Sigmoid colon (tissue), 7 donors: ENCODE results near the gene NELFA. TPM values are rescaled to one million over a fixed set of nuclear protein-coding genes. Genes with fewer than 3 reads are reported as not detected.
A peak's percentile ranks its signal among the peaks of the same experiment; 100 is the strongest.
"Not testable (repeated sequence)": the region's sequence is repeated elsewhere in the genome, so short reads cannot be mapped to it uniquely, and the experiment has no call there.

ENCODE experiments used
- DNase-seq: peaks from one replicate; pipeline ENCODE4 v3.0.0-alpha.2; 2019
- H3K27ac ChIP-seq, 4 donors: fragments of 200-600 bp; sonication (generic); one replicate each; pipeline ENCODE4 v1.5.1; 2016 to 2019; ENCODE audit warnings: mild to moderate bottlenecking in 1 of 4
- H3K27me3 ChIP-seq, 3 donors: fragments of 200-600 bp; sonication (generic); one replicate each; pipeline ENCODE4 v1.5.1; 2019; ENCODE audit warnings: mild to moderate bottlenecking in 1 of 3
- H3K36me3 ChIP-seq, 4 donors: fragments of 200-600 bp; sonication (generic); one replicate each; pipeline ENCODE4 v1.5.1; 2016 to 2019
- H3K4me1 ChIP-seq, 4 donors: fragments of 200-600 bp; sonication (generic); one replicate each; pipeline ENCODE4 v1.5.1; 2017 to 2019
- H3K4me3 ChIP-seq, 4 donors: fragments of 200-600 bp; sonication (generic); one replicate each; pipeline ENCODE4 v1.5.1; 2017 to 2019; ENCODE audit warnings: mild to moderate bottlenecking in 2 of 4, moderate library complexity in 1 of 4
- H3K9me3 ChIP-seq, 4 donors: fragments of 200-600 bp in 3 of 4; sonication (generic) in 3 of 4; one replicate each; pipeline versions ENCODE4 v1.5.1 to v1.6.1; 2013 to 2019
- EP300 ChIP-seq, 4 donors: sonication (generic); formaldehyde crosslinking; IDR thresholded peaks; one replicate each; pipeline ENCODE4 v1.6.1; 2017; ENCODE audit warnings: antibody characterized with exemption in 4 of 4
- POLR2A ChIP-seq, 2 donors: fragments of 450-650 bp; IDR thresholded peaks; one replicate each; pipeline ENCODE4 v1.6.1; 2016; ENCODE audit warnings: antibody characterized with exemption in 2 of 2, mild to moderate bottlenecking in 2 of 2, moderate library complexity in 2 of 2
- POLR2AphosphoS5 ChIP-seq, 4 donors: sonication (generic); formaldehyde crosslinking; IDR thresholded peaks; one replicate each; pipeline ENCODE4 v1.6.1; 2017; ENCODE audit warnings: antibody characterized with exemption in 4 of 4
- WGBS, 2 donors: extraction: QIAGEN DNeasy Blood & Tissue Kit; methylation state at CpG; one replicate each; pipeline ENCODE4 v1.1.7; 2013; 5-methylcytosine and 5-hydroxymethylcytosine counted together
- intact Hi-C: fragments of 100-400 bp; cut with DNase I; formaldehyde crosslinking; loops from one replicate; pipeline ENCODE4 v1.15.1; 2023
- polyA plus RNA-seq, 3 donors: library from polyadenylated mRNA; stranded (reverse); fragments of 200-250 nt; gene quantifications; one replicate each; pipeline ENCODE4 v1.2.3, GENCODE V29; 2013
- total RNA-seq, 4 donors: library from RNA; depleted of rRNA; stranded (reverse); fragments of >200 nt; gene quantifications; one replicate each; pipeline ENCODE4 v1.1.0, GENCODE V29; 2016
- TF ChIP-seq, protein P1 (sequence below), 4 experiments: fragments of 450-650 bp in 3 of 4; fragments of 200-600 bp in 1 of 4; IDR thresholded peaks; one replicate each; pipeline ENCODE4 v1.5.1; 2016 to 2019; ENCODE audit warnings: antibody characterized with exemption in 4 of 4, mild to moderate bottlenecking in 3 of 4, moderate library complexity in 2 of 4
- donor health status: healthy with polysubstance abuse.
- donor health status: Bipolar disorder and iron deficiency.
- donor health status: healthy.

Gene NELFA
- total and polyA plus RNA-seq, 7 donors: 13.8 to 27.4 (median 15.3) TPM

DNA sequence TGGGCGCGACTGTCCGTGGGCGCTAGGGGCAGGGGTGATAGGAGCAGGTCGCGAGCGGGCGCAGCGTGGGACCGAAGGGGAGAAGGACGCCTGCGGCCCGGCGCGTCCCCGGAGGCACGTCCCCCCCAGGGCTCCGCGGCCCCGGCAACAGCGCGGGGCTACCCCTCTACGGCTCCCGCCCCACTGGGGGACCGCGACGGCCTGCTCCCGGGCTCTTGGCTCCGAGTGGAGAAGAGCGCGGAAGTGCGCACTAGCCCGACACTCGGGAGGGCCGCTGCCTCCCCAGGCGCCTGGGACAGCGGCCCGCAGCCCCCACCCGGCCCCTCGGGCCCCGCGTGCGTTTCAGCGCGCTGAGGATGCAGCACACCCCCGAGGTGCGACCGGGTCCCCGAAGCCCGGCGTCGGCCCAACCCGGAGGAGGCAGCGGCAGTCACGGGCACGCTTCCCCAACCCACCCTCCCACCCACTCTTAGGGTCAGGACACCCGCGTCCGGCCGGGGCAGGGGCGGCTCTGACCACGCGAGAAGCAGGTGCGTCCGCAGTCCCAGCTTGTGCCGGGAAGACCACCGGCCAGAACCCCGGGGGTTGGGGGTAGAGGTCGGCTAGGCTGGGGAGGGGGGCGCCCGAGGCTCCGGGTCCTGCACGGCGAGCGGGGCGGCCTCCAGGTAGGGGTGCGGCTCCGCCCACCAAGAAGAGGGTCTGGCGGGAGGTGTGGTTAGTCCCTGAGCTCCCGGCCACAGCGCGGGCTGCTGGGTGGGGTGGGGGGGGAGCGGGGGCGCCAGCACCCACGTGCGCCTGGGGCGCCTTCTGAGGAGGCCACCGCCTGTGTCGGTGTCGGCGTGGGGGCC lies 31.8 kb upstream of the NELFA start:
- no peak overlapping the region for H3K27ac ChIP-seq
- H3K4me3 ChIP-seq: peak overlapping the region in 3 of 4 donors; percentile 53 to 71 (median 64)
- H3K9me3 ChIP-seq: no peaks in the 10 kb centered on the region
- intact Hi-C loops: no loop called here
- no peaks in the 10 kb centered on the region for H3K36me3 ChIP-seq
- DNase-seq: no peak
- TF ChIP-seq POLR2AphosphoS5 (IDR thresholded peaks at IDR 0.05) (no peak), EP300 (IDR thresholded peaks at IDR 0.05) (no peak), POLR2A (IDR thresholded peaks at IDR 0.05) (no peak)
- TF ChIP-seq, protein P1, sequence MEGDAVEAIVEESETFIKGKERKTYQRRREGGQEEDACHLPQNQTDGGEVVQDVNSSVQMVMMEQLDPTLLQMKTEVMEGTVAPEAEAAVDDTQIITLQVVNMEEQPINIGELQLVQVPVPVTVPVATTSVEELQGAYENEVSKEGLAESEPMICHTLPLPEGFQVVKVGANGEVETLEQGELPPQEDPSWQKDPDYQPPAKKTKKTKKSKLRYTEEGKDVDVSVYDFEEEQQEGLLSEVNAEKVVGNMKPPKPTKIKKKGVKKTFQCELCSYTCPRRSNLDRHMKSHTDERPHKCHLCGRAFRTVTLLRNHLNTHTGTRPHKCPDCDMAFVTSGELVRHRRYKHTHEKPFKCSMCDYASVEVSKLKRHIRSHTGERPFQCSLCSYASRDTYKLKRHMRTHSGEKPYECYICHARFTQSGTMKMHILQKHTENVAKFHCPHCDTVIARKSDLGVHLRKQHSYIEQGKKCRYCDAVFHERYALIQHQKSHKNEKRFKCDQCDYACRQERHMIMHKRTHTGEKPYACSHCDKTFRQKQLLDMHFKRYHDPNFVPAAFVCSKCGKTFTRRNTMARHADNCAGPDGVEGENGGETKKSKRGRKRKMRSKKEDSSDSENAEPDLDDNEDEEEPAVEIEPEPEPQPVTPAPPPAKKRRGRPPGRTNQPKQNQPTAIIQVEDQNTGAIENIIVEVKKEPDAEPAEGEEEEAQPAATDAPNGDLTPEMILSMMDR (IDR thresholded peaks at IDR 0.05): no peak
- peaks cover 0 to 28% (median 27%) of the 10 kb centered on the region in 4 donors for H3K4me1 ChIP-seq
- 11 to 52% methylated on average over 91 of the region's 91 CpGs for WGBS, 2 donors
- H3K27me3 ChIP-seq: peaks cover 24 to 75% (median 50%) of the 10 kb centered on the region in 3 donors

DNA sequence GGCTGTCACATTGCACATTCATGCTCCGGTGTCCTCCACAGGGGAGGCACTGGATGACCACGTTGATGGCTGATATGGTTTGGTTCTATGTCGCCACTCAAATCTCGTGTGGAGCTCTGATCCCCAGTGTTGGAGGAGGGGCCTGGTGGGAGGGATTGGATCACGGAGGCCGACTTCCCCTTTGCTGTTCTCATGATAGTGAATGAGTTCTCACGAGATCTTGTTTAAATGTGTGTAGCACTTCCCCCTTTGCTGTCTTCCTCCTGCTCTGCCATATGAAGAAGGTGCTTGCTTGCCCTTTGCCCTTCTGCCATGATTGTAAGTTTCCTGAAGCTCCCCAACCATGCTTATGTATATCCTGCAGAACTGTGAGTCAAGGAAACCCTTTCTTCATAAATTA lies 28.1 kb upstream of the NELFA start:
- Histone ChIP-seq H3K4me3 (no peak overlapping the region), H3K27me3 (peaks cover 24 to 55% (median 26%) of the 10 kb centered on the region in 3 donors), H3K9me3 (no peaks in the 10 kb centered on the region), H3K36me3 (no peaks in the 10 kb centered on the region), H3K27ac (no peak overlapping the region), H3K4me1 (peaks cover 0 to 18% (median 17%) of the 10 kb centered on the region in 4 donors)
- intact Hi-C loops: no loop called here
- 16 to 58% methylated on average over 7 of the region's 7 CpGs for WGBS, 2 donors
- no peak for DNase-seq
- TF ChIP-seq EP300 (IDR thresholded peaks at IDR 0.05) (no peak), POLR2AphosphoS5 (IDR thresholded peaks at IDR 0.05) (no peak), POLR2A (IDR thresholded peaks at IDR 0.05) (no peak)
- TF ChIP-seq, protein P1 (IDR thresholded peaks at IDR 0.05): no peak

DNA sequence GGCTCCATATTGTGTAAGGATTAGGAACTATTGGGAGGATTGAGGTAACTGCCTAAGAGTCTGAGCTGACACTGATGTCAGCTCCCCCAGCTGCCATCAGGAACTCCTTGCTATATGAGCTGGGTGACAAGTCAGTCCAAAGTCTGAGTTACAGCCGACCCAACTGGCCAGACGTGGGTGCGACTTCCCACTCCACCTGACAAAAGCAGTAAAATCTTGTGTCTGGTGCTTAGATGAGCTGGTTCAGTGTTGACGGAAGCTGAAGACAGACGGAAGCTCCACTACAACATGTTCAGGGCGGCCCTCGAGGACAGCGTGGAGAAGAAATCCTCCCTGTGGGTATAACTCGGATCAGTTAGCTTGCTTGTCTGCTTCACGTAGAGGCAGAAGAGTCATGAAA lies 27.6 kb upstream of the NELFA start:
- H3K4me3 ChIP-seq: no peak overlapping the region
- DNase-seq: no peak
- intact Hi-C loops: no loop called here
- H3K9me3 ChIP-seq: no peaks in the 10 kb centered on the region
- TF ChIP-seq POLR2A (IDR thresholded peaks at IDR 0.05) (no peak), POLR2AphosphoS5 (IDR thresholded peaks at IDR 0.05) (no peak), EP300 (IDR thresholded peaks at IDR 0.05) (no peak)
- TF ChIP-seq, protein P1 (IDR thresholded peaks at IDR 0.05): no peak
- peaks cover 19 to 53% (median 21%) of the 10 kb centered on the region in 3 donors for H3K27me3 ChIP-seq
- 19 to 65% methylated on average over 10 of the region's 10 CpGs for WGBS, 2 donors
- peaks cover 0 to 12% (median 12%) of the 10 kb centered on the region in 4 donors for H3K4me1 ChIP-seq
- H3K36me3 ChIP-seq: no peaks in the 10 kb centered on the region
- H3K27ac ChIP-seq: no peak overlapping the region

DNA sequence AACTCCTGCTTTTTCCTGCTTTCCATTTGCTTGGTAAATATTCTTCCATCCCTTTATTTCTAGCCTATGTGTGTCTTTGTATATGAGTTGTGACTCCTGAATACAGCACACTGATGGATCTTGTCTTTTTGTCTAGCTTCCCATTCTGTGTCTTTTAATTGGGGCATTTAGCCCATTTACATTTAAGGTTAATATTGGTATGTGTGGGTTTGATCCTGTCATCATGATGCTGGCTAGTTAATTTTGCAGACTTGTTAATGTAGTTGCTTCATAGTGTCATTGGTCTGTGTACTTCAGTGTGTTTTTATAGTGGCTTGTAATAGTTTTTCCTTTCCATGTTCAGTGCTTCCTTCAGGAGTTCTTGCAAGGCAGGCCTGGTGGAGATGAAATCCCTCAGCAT lies 22.4 kb upstream of the NELFA start:
- DNase-seq, H3K9me3 ChIP-seq, H3K4me1 ChIP-seq, H3K4me3 ChIP-seq, H3K36me3 ChIP-seq, H3K27ac ChIP-seq, intact Hi-C loops: not testable (repeated sequence)
- peaks cover 0 to 11% (median 0%) of the 10 kb centered on the region in 3 donors for H3K27me3 ChIP-seq

DNA sequence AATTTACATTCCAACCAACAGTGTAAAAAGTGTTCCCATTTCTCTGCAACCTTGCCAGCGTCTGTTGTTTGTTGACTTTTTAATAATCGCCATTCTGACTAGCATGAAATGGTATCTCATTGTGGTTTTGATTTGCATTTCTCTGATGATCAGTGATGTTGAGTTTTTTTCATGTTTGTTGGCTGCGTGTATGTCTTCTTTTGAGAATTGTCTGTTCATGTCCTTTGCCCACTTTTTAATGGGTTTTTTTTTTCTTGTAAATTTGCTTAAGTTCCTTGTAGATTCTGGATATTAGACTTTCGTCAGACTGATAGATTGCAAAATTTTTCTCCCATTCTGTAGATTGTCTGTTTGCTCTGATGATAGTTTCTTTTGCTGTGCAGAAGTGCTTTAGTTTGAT lies 18.3 kb upstream of the NELFA start:
- WGBS, 2 donors: 88 to 92% methylated on average over 4 of the region's 4 CpGs
- H3K27ac ChIP-seq: not testable (repeated sequence)

More for the DNA sequence above, 18.3 kb upstream of the NELFA start:
- H3K9me3 ChIP-seq, intact Hi-C loops, H3K36me3 ChIP-seq, H3K4me3 ChIP-seq, H3K4me1 ChIP-seq, DNase-seq: not testable (repeated sequence)
- H3K27me3 ChIP-seq: peaks cover 0 to 33% (median 0%) of the 10 kb centered on the region in 3 donors
